Naive thymus-derived CD4-positive, alpha-beta T cell (primary cell): Measurements from ENCODE around the gene CFAP54. TPM values are rescaled to one million over a fixed set of nuclear protein-coding genes. Genes with fewer than 3 reads are reported as not detected.

Source experiments
- ATAC-seq: fragments of 150-1000 bp; cut with Tn5 transposase; 2 replicates; pipeline ENCODE4 v1.10.0; 2021; ENCODE audit warnings: mild to moderate bottlenecking, moderate library complexity
- CTCF ChIA-PET: fragments of 350-600 bp; sonication (Branson Sonifier 250); formaldehyde crosslinking; loops from one replicate; lab custom pipeline; 2021; ENCODE audit warnings: antibody characterized with exemption; lab: Charles Lee
- POLR2A ChIA-PET: fragments of 350-600 bp; sonication (Branson Sonifier 250); formaldehyde crosslinking; loops from one replicate; lab custom pipeline; 2021; ENCODE audit warnings: antibody characterized with exemption, inconsistent platforms; lab: Charles Lee
- DNase-seq, 9 donors: peaks; one replicate each; pipeline versions ENCODE4 v3.0.0 to v3.0.0-alpha.2; 2020 to 2022; ENCODE audit warnings: mixed read lengths in 1 of 9
- H3K27ac ChIP-seq: one replicate; pipeline ENCODE4 v1.7.0; 2013; ENCODE audit warnings: mild to moderate bottlenecking, low read depth, low read length, moderate library complexity
- H3K27me3 ChIP-seq, 2 donors: one replicate each; pipeline ENCODE4 v1.7.0; 2013; ENCODE audit warnings: low read length in 2 of 2, mild to moderate bottlenecking in 2 of 2, moderate library complexity in 2 of 2; ENCODE audit not compliant: control insufficient read depth in 2 of 2, insufficient read depth in 2 of 2
- H3K36me3 ChIP-seq, 3 experiments: 1 replicate in 2 of 3; 2 replicates in 1 of 3; pipeline ENCODE4 v1.7.0; 2013; ENCODE audit warnings: low read length in 3 of 3, mild to moderate bottlenecking in 3 of 3, moderate library complexity in 1 of 3; ENCODE audit not compliant: insufficient read depth in 3 of 3, control insufficient read depth in 2 of 3
- H3K4me1 ChIP-seq, 2 donors: one replicate each; pipeline ENCODE4 v1.7.0; 2013; ENCODE audit warnings: low read length in 2 of 2, mild to moderate bottlenecking in 2 of 2, moderate library complexity in 1 of 2; ENCODE audit not compliant: control insufficient read depth in 2 of 2, insufficient read depth in 2 of 2
- H3K4me3 ChIP-seq: 2 replicates; pipeline ENCODE4 v1.7.0; 2013; ENCODE audit warnings: mild to moderate bottlenecking, low read length
- H3K9me3 ChIP-seq, 3 experiments: 1 replicate in 2 of 3; 2 replicates in 1 of 3; pipeline ENCODE4 v1.7.0; 2013; ENCODE audit warnings: low read length in 3 of 3; ENCODE audit not compliant: control insufficient read depth in 2 of 3
- H3K27ac Mint-ChIP-seq, 9 donors: one replicate each; pipeline ENCODE4 v1.8.0; 2020 to 2022; ENCODE audit warnings: mixed read lengths in 9 of 9, mild to moderate bottlenecking in 8 of 9, moderate library complexity in 5 of 9, inconsistent platforms in 2 of 9
- H3K27me3 Mint-ChIP-seq, 5 donors: one replicate each; pipeline ENCODE4 v1.8.0; 2021 to 2022; ENCODE audit warnings: mixed read lengths in 5 of 5, mild to moderate bottlenecking in 1 of 5
- H3K36me3 Mint-ChIP-seq, 5 donors: one replicate each; pipeline ENCODE4 v1.8.0; 2020 to 2022; ENCODE audit warnings: mixed read lengths in 5 of 5, mild to moderate bottlenecking in 3 of 5, inconsistent platforms in 1 of 5
- H3K4me1 Mint-ChIP-seq, 7 donors: one replicate each; pipeline ENCODE4 v1.8.0; 2020 to 2022; ENCODE audit warnings: mixed read lengths in 7 of 7, mild to moderate bottlenecking in 3 of 7, inconsistent platforms in 1 of 7
- H3K4me3 Mint-ChIP-seq, 10 donors: one replicate each; pipeline ENCODE4 v1.8.0; 2020 to 2022; ENCODE audit warnings: mild to moderate bottlenecking in 10 of 10, mixed read lengths in 10 of 10, moderate library complexity in 6 of 10, inconsistent platforms in 2 of 10
- H3K9me3 Mint-ChIP-seq, 11 donors: one replicate each; pipeline ENCODE4 v1.8.0; 2020 to 2022; ENCODE audit warnings: mixed read lengths in 11 of 11, mild to moderate bottlenecking in 4 of 11, inconsistent platforms in 1 of 11, moderate library complexity in 1 of 11
- intact Hi-C, 2 donors: fragments of 100-400 bp; cut with micrococcal nuclease; formaldehyde crosslinking; loops; one replicate each; pipeline ENCODE4 v1.15.1; 2023
- polyA plus RNA-seq, 2 donors: library from polyadenylated mRNA; unstranded; fragments of 300-500 nt; fragmentation: Illumina TruSeq; gene quantifications; one replicate each; pipeline ENCODE4 v1.2.3, GENCODE V29; 2021
- total RNA-seq, 6 experiments: library from RNA in 5 of 6; stranded (reverse) in 5 of 6; gene quantifications; 1 replicate in 5 of 6; 2 replicates in 1 of 6; pipeline ENCODE4 v1.2.3 and lab custom pipeline; 2021 to 2026

Gene CFAP54
- total and polyA plus RNA-seq, 7 experiments from 2014 or later: 0.07 to 0.93 (median 0.27) TPM; not detected in 1

- Mint-ChIP-seq H3K4me3 (no peak overlapping the region), H3K4me1 (no peaks in the 10 kb centered on the region)
- intact Hi-C loops: no loop called here
These were observed 134.4 kb downstream of the CFAP54 start for GRCh38 chr12:96623656-96624217.

DNA sequence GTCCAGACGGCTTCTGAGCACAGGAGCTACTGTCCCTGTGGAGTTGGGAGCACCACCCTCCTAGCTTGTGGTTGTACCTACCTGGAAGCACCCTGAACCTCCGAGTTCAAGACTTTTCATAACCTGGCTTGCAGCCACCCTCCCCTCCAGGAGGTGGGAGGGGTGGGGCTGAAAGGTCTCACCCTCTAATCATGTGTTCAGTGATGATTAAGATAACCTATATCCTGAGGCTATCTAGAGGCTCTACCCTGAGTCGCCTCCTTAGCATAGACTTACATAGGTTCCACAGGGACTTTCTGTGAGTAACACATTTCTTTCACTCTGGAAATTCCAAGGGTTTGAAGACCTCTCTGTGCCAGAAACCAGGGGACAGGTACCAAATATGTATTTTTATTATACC, 146.5 kb downstream of the CFAP54 start:
- H3K4me1 Mint-ChIP-seq: no peaks in the 10 kb centered on the region
- H3K9me3 ChIP-seq: no peaks in the 10 kb centered on the region
- H3K27me3 ChIP-seq: peaks cover 0 to 3% of the 10 kb centered on the region in 2 donors
- H3K36me3 Mint-ChIP-seq: no peaks in the 10 kb centered on the region
- DNase-seq: no peak
- H3K4me1 ChIP-seq: no peaks in the 10 kb centered on the region
- ChIA-PET CTCF (no interaction called here), POLR2A (no interaction called here)
- intact Hi-C loops: no loop called here
- H3K36me3 ChIP-seq: no peaks in the 10 kb centered on the region
- no peak overlapping the region for H3K27ac ChIP-seq
- H3K27me3 Mint-ChIP-seq: peaks cover 0 to 33% (median 29%) of the 10 kb centered on the region in 5 donors
- ATAC-seq: no peak
- no peak overlapping the region for H3K27ac Mint-ChIP-seq
- H3K4me3 ChIP-seq: no peak overlapping the region
- peaks cover 0 to 6% (median 0%) of the 10 kb centered on the region in 11 donors for H3K9me3 Mint-ChIP-seq
- H3K4me3 Mint-ChIP-seq: no peak overlapping the region

More at GRCh38 chr12:96623656-96624217, 134.4 kb downstream of the CFAP54 start:
- Histone ChIP-seq H3K4me3 (no peak overlapping the region), H3K36me3 (no peaks in the 10 kb centered on the region), H3K27me3 (no peaks in the 10 kb centered on the region), H3K4me1 (no peaks in the 10 kb centered on the region), H3K27ac (no peak overlapping the region), H3K9me3 (no peaks in the 10 kb centered on the region)
- H3K36me3 Mint-ChIP-seq: no peaks in the 10 kb centered on the region
- POLR2A ChIA-PET: no interaction called here
- no peak overlapping the region for H3K27ac Mint-ChIP-seq
- CTCF ChIA-PET: no interaction called here
- DNase-seq (no peak), ATAC-seq (no peak)
- no peaks in the 10 kb centered on the region for H3K9me3 Mint-ChIP-seq
- H3K27me3 Mint-ChIP-seq: peaks cover 0 to 9% (median 0%) of the 10 kb centered on the region in 5 donors

DNA sequence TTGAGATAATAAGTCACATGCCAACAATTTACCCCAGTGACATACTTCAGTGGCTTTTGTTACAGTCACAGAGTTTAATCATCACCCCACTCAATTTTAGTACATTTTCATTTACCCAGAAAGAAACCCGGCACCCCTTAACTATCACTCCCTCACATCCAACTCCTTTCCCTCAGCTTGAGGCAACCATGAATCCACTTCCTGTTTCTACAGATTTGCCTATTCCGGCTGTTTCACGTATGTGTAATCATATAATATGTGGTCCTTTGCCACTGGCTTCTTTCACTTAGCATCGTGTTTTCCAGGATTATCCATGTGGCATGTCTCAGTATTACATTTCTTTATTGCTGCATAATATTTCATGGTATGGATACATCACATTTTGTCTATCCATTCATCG, 147.5 kb downstream of the CFAP54 start:
- Mint-ChIP-seq H3K9me3 (peaks cover 0 to 6% (median 0%) of the 10 kb centered on the region in 11 donors), H3K27ac (no peak overlapping the region), H3K27me3 (peaks cover 0 to 33% (median 29%) of the 10 kb centered on the region in 5 donors), H3K4me1 (no peaks in the 10 kb centered on the region), H3K36me3 (no peaks in the 10 kb centered on the region), H3K4me3 (no peak overlapping the region)
- Histone ChIP-seq H3K4me1 (no peaks in the 10 kb centered on the region), H3K27ac (no peak overlapping the region), H3K27me3 (peaks cover 0 to 3% of the 10 kb centered on the region in 2 donors), H3K4me3 (no peak overlapping the region), H3K36me3 (no peaks in the 10 kb centered on the region), H3K9me3 (no peaks in the 10 kb centered on the region)
- DNase-seq (no peak), ATAC-seq (no peak)
- CTCF ChIA-PET: no interaction called here
- intact Hi-C loops: no loop called here
- POLR2A ChIA-PET: no interaction called here

- POLR2A ChIA-PET: no interaction called here
- Mint-ChIP-seq H3K4me3 (no peak overlapping the region), H3K4me1 (no peaks in the 10 kb centered on the region), H3K36me3 (no peaks in the 10 kb centered on the region), H3K27me3 (peaks cover 3 to 13% (median 7%) of the 10 kb centered on the region in 5 donors), H3K27ac (no peak overlapping the region), H3K9me3 (peaks cover 1 to 11% (median 3%) of the 10 kb centered on the region in 11 donors)
- Histone ChIP-seq H3K4me1 (no peaks in the 10 kb centered on the region), H3K36me3 (no peaks in the 10 kb centered on the region), H3K27me3 (no peaks in the 10 kb centered on the region), H3K27ac (no peak overlapping the region), H3K4me3 (no peak overlapping the region), H3K9me3 (no peaks in the 10 kb centered on the region)
- no peak for DNase-seq
- ATAC-seq: no peak
- CTCF ChIA-PET: no interaction called here
- intact Hi-C loops: no loop called here
These were observed 159.5 kb downstream of the CFAP54 start for GRCh38 chr12:96648923-96649322.

- H3K27ac Mint-ChIP-seq: no peak overlapping the region
- Histone ChIP-seq H3K36me3 (no peaks in the 10 kb centered on the region), H3K9me3 (no peaks in the 10 kb centered on the region), H3K27me3 (no peaks in the 10 kb centered on the region), H3K4me3 (no peak overlapping the region), H3K27ac (no peak overlapping the region), H3K4me1 (no peaks in the 10 kb centered on the region)
- ATAC-seq (no peak), DNase-seq (no peak)
- no peaks in the 10 kb centered on the region for H3K36me3 Mint-ChIP-seq
- H3K9me3 Mint-ChIP-seq: no peaks in the 10 kb centered on the region
- H3K4me1 Mint-ChIP-seq: no peaks in the 10 kb centered on the region
- H3K4me3 Mint-ChIP-seq: no peak overlapping the region
- ChIA-PET POLR2A (no interaction called here), CTCF (no interaction called here)
- intact Hi-C loops: no loop called here
- H3K27me3 Mint-ChIP-seq: peaks cover 0 to 10% (median 7%) of the 10 kb centered on the region in 5 donors
These were observed 163.5 kb downstream of the CFAP54 start for GRCh38 chr12:96652870-96653269.

- Mint-ChIP-seq H3K36me3 (no peaks in the 10 kb centered on the region), H3K27me3 (peaks cover 0 to 8% (median 6%) of the 10 kb centered on the region in 5 donors), H3K4me3 (no peak overlapping the region), H3K27ac (no peak overlapping the region), H3K9me3 (no peaks in the 10 kb centered on the region), H3K4me1 (no peaks in the 10 kb centered on the region)
- Histone ChIP-seq H3K9me3 (no peaks in the 10 kb centered on the region), H3K27ac (no peak overlapping the region), H3K36me3 (no peaks in the 10 kb centered on the region), H3K27me3 (no peaks in the 10 kb centered on the region), H3K4me3 (no peak overlapping the region), H3K4me1 (no peaks in the 10 kb centered on the region)
- no peak for DNase-seq
- intact Hi-C loops: no loop called here
- ChIA-PET CTCF (no interaction called here), POLR2A (no interaction called here)
- no peak for ATAC-seq
These were observed 168.7 kb downstream of the CFAP54 start for GRCh38 chr12:96658075-96658474.

GRCh38 chr12:96669786-96670185, 180.4 kb downstream of the CFAP54 start:
- CTCF ChIA-PET: interaction anchor here (0.6 kb wide), 1 partner anchor 320 kb away, joined by 4 read pairs; no protein-coding TSS in a partner anchor
- peaks cover 2 to 25% (median 20%) of the 10 kb centered on the region in 5 donors for H3K27me3 Mint-ChIP-seq

More at GRCh38 chr12:96669786-96670185, 180.4 kb downstream of the CFAP54 start:
- Histone ChIP-seq H3K9me3 (no peaks in the 10 kb centered on the region), H3K4me3 (no peak overlapping the region), H3K36me3 (no peaks in the 10 kb centered on the region), H3K27ac (no peak overlapping the region), H3K27me3 (no peaks in the 10 kb centered on the region), H3K4me1 (no peaks in the 10 kb centered on the region)
- POLR2A ChIA-PET: no interaction called here
- no peaks in the 10 kb centered on the region for H3K4me1 Mint-ChIP-seq
- peaks cover 0 to 8% (median 1%) of the 10 kb centered on the region in 11 donors for H3K9me3 Mint-ChIP-seq
- no peaks in the 10 kb centered on the region for H3K36me3 Mint-ChIP-seq
- ATAC-seq (no peak), DNase-seq (no peak)
- no peak overlapping the region for H3K4me3 Mint-ChIP-seq
- H3K27ac Mint-ChIP-seq: no peak overlapping the region
- intact Hi-C loops: no loop called here
